Neural cell (in vitro differentiated cells): ENCODE data around the gene DPM2.
A peak's percentile ranks its signal among the peaks of the same experiment; 100 is the strongest.

Source experiments
- EZH2 ChIP-seq: fragments of 200-600, 300-800 bp; shearing (Covaris generic), sonication (generic); IDR thresholded peaks from 2 replicates; pipeline ENCODE4 v1.6.1; 2014; ENCODE audit warnings: antibody characterized with exemption, low read length, borderline replicate concordance, mild to moderate bottlenecking; ENCODE audit not compliant: insufficient read depth, poor library complexity, severe bottlenecking
- POLR2AphosphoS5 ChIP-seq: IDR thresholded peaks from 2 replicates; pipeline ENCODE4 v1.6.1; 2012
- REST ChIP-seq: IDR thresholded peaks from 2 replicates; pipeline ENCODE4 v1.6.1; 2012; ENCODE audit warnings: borderline replicate concordance
- TF ChIP-seq, protein P1 (sequence below): fragments of 450-650 bp; IDR thresholded peaks from 2 replicates; pipeline ENCODE4 v1.5.1; 2014; ENCODE audit warnings: antibody characterized with exemption, mild to moderate bottlenecking, moderate library complexity; ENCODE audit not compliant: poor library complexity, severe bottlenecking

GRCh38 chr9:127937388-127938297 is at the start of gene DPM2:
- peak; percentile 70 for TF ChIP-seq POLR2AphosphoS5
- TF ChIP-seq, protein P1, sequence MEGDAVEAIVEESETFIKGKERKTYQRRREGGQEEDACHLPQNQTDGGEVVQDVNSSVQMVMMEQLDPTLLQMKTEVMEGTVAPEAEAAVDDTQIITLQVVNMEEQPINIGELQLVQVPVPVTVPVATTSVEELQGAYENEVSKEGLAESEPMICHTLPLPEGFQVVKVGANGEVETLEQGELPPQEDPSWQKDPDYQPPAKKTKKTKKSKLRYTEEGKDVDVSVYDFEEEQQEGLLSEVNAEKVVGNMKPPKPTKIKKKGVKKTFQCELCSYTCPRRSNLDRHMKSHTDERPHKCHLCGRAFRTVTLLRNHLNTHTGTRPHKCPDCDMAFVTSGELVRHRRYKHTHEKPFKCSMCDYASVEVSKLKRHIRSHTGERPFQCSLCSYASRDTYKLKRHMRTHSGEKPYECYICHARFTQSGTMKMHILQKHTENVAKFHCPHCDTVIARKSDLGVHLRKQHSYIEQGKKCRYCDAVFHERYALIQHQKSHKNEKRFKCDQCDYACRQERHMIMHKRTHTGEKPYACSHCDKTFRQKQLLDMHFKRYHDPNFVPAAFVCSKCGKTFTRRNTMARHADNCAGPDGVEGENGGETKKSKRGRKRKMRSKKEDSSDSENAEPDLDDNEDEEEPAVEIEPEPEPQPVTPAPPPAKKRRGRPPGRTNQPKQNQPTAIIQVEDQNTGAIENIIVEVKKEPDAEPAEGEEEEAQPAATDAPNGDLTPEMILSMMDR, result no peak
- TF ChIP-seq REST, result no peak
- TF ChIP-seq EZH2, result no peak
